GM19351 (cell line): ENCODE measurements around the gene INMT.
"Not testable (repeated sequence)": the region's sequence is repeated elsewhere in the genome, so short reads cannot be mapped to it uniquely, and the experiment has no call there.

Source experiments
- ATAC-seq: cut with Tn5 transposase; IDR thresholded peaks from one replicate; pipeline ENCODE4 v1.9.1; 2021; ENCODE audit warnings: mild to moderate bottlenecking, moderate library complexity; ENCODE audit not compliant: unreplicated experiment

INMT gene

DNA sequence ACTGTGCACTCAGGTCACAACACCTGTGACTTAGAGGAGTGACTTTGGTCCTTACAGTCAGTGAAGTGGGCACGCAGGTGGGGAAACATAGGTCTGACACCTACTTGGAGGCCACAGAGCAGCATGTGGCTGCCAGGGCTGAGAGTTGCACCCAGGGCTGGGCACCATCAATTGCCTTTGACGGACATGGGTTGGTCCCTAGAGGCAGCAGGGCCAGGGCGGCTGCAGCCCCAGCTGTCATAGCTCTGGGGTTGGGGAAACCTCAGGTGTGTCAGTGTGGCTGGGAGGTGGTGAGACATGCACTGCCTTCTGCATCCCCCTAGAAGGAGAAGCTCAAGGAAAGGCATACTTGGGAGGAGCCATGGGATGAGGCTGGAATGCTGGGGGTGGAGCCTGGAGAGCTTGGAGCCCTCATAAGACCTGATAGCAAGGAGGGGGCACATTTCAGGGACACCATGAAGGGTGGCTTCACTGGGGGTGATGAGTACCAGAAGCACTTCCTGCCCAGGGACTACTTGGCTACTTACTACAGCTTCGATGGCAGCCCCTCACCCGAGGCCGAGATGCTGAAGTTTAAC is at the start of gene INMT:
Gene INMT, plus strand, starts transcription at position 440 of the 578 bp plus-strand sequence. Its CDS starts 16 bp downstream, at position 456.
- ATAC-seq: no peak

DNA sequence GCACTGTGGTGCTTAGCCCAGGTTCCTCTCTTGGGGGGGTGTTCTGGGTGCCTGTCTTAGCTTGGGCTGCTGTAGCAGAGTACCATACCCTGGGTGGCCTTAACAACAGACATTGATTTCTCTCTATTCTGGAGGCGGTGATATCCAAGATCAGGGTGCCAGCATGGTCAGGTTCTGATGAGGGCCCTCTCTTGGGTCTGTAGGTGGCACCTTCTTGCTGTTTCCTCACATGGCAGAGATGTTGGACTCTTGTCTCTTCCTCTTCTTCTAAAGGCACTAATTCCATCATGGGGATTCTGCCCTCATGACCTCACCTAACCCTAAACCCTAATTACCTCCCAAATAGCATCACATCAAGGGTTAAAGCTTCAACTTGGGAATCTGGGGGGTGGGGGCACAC is 49.7 kb upstream of the INMT start:
- ATAC-seq: no peak

DNA sequence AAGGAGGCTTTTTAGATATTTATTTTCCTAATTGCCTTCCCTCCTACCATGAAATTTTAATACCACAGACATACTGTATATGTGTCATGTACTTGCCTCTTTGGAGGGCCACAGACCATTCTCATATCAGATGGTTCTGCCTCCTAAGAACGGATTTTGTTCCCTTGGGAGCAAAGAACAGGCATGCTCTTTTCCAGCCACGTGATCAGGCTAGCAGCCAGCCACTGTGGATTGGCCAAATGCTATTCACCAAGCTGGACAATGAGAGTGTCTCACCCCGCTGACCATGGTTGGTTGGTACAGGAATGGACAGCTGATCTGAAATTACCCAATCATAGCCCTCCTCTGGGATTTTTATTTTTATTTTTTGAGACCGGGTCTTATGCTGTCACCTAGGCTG is 48.2 kb upstream of the INMT start:
- no peak for ATAC-seq

DNA sequence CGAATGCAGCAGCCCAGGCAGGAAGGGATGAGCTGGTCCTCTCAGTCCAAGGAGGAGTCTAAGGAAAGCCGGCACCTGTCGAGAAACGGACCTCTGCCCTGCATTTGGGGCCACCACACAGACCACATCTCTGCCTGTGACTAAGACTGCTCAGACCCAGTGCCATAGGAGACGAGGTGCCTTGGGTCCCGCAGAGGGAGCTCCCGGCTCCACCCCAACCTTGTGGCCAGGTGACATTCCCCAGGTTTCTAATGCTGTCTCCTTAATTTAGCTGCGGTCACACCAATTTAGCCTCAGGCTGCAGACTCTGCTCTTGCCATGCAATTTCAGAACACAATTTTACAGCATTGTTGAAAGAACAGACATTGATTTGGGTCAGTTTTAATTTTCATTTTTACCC is 46.9 kb upstream of the INMT start:
- ATAC-seq: no peak

GRCh38 chr7:30705596-30705995 is 46.3 kb upstream of the INMT start:
- no peak for ATAC-seq

GRCh38 chr7:30706316-30706715 is 45.6 kb upstream of the INMT start:
- no peak for ATAC-seq

DNA sequence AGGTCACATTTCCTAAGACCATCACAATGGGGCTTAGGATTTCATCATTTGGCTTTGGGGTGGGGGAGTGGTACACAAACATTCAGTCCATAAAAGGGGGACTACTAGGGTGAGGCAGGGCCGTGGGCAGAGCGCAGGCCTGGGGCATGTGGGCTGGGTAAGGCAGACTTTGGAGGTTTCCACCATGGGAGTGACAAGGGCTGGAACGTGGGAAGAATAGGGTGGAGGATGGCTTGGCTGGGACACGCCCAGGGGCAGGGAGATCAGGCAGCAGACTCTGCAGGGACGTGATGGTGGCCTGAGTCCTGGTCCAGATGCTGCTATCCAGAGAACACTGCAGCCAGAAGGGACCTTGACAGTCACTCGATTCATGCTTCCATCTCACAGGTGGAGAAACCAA is 45.0 kb upstream of the INMT start:
- no peak for ATAC-seq

DNA sequence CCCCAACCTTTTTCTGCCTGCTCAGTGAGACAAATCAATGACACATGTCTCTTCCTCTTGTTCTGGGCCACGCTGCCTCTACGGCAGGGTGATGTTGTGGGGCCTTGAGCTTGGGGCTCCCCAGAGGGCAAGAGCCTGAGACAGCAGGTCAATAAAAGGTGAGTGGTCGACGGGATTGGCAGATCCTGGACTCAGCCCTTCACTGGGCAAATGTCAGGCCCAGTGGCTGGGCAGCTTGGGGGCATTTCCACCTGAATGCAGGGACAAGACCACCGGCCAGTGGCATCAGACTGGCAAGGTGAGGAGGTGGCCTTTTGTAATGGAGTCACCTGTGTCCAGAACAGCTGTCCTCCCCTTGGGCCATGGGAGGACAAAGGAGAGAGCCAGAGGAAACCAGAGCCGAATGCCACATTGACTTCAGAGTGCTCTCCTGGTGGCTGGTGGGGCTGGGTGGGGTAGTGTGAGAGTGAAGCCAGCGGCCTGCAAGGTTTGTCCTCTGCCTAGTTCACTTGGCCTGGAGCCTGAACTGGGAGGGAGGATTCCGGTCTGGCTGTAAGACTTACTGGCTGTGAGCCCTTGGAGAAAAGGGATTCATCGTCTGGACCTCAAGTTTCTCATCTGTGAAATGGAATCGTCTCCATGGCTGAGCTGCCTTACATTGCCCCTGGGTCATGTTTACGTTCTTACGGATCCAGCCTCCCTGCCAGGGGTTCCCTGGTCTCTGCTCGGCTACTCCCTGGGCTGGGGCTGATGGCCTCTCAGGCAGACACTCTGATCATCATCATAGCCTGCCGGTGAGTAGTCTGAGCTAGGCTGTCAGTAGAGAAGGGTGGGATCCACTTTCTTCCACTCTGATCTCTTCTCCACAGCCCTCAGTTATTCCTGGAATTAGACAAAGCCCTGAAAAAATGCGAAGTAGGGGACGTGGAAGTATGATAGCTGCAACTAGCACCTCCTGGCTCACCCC is 44.3 kb upstream of the INMT start:
- no peak for ATAC-seq

GRCh38 chr7:30708412-30708811 is 43.5 kb upstream of the INMT start:
- ATAC-seq: no peak

DNA sequence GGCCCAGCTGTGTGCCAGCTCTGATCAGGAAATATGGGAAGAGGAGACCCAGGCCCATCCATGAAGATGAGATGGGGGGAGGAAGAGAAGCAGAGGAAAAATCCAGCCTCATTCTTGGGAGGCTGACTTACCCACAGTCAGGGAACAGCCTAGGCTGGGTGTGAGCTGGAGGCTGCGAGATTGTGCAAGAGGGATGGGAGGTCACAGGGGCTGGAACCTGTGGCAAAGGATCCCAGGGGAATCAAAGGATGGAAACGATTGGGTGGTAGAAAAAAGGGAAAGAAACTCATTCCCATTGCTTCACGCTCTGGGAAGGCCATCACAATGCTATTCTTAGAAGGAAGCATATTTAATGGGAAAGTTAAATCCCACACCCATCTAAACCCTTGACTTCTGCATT is 43.0 kb upstream of the INMT start:
- ATAC-seq: no peak

DNA sequence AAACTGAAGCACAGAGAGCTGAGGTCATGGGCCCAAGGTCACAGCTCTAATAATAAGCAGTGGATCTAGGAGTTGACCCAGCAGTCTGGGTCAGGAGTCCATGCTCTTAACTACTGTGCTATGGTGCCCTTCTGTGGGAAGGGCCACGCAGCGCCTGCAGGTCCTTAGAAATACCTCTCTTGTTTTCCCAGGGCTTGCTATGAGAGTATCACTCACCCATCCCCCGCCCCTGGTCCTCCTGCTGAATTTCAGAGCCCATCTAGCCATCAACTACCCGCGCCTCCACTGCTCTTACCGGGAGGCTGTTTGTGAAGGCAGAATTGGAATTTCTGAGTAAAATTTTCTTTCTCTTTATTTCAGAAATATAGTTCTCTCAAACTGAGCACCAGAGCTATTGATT is 42.4 kb upstream of the INMT start:
- no peak for ATAC-seq

DNA sequence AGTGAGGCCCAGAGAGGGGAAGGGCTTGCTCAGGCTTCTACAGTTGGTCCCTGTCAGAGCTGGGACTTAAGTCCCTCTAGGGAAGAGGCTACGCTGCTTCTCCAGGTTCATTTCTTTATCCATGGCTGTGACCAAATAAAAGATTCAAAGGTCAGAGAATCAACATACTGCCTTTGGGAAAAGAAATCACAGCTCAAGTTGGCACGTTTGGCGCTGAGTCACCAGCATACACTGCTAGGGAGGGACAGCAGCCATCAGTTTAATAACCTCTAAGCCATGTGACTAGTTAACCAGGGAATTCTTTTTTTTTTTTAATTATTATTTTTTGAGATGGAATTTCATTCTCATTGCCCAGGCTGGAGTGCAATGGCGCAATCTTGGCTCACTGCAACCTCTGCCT is 41.3 kb upstream of the INMT start:
- no peak for ATAC-seq

DNA sequence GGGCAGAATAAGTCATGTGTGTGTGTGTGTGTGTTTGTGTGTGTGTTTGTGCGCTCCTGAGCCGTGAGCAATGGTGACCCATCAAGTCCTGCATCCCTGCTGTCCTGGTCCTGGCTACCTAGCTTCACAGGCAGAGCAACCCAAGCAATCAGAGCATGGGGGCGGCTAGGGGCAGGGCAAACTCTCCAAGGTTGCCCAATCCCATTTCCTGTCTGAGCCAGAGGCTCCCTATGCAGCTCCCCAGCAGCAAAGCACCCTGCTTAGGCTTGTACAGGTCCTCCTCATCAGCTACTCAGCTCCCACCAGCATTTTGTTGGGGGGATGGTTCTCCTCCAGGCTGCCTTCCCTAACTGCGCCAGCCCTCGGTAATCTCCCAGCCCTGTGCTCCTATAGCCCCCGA is 38.5 kb upstream of the INMT start:
- no peak for ATAC-seq

DNA sequence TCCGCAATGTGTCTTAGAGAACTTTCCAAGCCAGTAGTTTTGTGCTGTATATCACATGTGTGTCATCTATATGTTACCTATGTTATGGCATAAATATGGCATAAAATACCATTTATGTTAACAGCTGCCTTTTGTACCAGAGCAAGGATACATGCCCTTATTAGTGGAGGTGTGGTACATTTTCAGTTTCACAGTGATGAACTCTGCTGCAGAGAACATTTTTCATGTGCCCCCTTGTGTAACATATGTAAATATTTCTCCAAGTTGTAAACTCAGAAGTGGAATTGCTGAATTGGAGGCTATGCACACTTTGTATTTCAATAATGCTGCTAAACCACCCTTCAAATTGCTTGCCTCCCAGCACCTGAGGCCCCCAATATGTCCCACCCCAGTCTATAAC is 37.8 kb upstream of the INMT start:
- no peak for ATAC-seq

DNA sequence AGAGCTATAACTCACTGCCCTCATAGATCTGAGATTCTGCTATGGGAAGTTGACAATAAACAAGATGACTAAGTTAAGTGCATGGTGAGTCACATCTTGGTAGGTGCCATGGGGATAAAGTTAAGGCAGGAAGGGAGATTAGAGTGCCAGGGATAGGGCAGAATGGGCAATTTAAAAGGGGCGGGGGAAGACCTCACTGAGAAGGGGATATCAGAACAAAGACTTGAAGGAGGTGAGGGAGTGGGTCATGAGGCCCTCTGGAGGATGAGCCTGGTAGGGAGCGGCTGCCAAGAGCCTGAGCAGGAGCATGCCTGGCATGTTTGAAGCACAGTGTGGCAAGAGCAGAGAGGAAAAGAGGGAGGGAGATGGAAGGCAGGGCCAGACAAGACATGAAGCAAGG is 34.8 kb upstream of the INMT start:
- ATAC-seq: no peak

DNA sequence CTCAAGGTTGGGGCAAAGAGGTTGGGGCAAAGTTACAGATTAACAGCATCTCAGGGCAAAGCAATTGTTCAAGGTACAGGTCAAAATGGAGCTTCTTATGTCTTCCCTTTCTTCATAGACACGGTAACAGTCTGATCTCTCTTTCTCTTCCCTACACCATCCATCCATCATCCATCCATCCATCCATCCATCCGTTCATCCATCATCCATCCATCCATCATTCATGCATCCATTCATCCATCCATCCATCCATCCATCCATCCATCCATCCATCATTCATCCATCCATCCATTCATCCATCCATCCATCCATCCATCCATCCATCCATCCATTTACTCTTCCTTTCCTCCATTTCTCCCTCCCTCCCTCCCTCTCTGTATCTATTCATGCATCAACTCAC is 32.5 kb upstream of the INMT start:
- ATAC-seq: not testable (repeated sequence)

DNA sequence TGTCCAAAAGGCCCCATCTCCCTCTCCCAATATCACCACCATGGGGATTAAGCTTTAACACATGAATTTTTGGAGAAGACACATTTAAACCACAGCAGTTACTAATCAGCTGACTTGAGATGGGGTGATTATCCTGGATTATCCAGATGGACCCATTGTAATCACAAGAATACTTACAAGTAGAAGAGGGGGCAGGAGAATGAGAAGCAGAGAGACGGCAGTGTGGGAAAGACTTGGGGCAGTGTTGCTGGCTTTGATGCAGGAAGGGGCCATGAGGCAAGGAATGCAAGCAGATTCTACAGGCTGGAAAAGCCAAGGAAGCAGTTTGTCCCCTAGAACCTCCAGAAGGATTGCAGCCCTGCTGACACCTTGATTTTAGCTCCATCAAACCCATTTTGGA is 30.7 kb upstream of the INMT start:
- ATAC-seq: no peak

- no peak for ATAC-seq
These were observed 29.7 kb upstream of the INMT start for GRCh38 chr7:30722187-30722586.

GRCh38 chr7:30722671-30723070 is 29.3 kb upstream of the INMT start:
- no peak for ATAC-seq

DNA sequence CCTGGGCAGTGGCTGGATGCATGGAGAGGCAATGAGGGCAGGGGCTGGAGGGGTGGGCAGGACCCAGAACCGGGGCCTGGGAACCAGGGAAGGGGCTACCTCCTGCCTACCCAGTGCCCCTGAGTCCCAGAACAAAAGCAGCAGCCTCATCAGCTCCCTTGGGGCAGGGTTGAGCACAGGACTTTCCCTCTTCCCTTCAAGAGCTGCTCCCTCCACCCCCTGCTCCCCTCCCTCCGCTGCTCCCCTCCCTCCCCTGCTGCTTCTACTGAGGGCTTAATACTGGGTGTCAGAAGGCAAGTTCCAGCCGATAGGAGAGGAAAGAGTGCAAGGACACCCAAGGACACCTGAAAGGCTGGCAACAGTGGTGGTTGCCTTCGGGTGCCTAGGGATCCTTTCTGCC is 28.2 kb upstream of the INMT start:
- ATAC-seq: no peak

GRCh38 chr7:30726296-30727006 is 25.5 kb upstream of the INMT start:
- no peak for ATAC-seq
